HG03159 (cell line): ENCODE data around the gene ANKRD44.
"Not testable (repeated sequence)": the region's sequence is repeated elsewhere in the genome, so short reads cannot be mapped to it uniquely, and the experiment has no call there.

Experiments
- ATAC-seq: cut with Tn5 transposase; IDR thresholded peaks from one replicate; pipeline ENCODE4 v1.9.1; 2021; ENCODE audit warnings: mild to moderate bottlenecking, moderate library complexity; ENCODE audit not compliant: unreplicated experiment

ANKRD44 gene

GRCh38 chr2:197054437-197054836 is 256.1 kb downstream of the ANKRD44 start:
- ATAC-seq, result no peak

- ATAC-seq, result no peak
These were observed 258.2 kb downstream of the ANKRD44 start for GRCh38 chr2:197052356-197052755.

GRCh38 chr2:197045115-197045514 is 265.5 kb downstream of the ANKRD44 start:
- ATAC-seq, result no peak

GRCh38 chr2:197042739-197043196 is 267.8 kb downstream of the ANKRD44 start:
- no peak for ATAC-seq

- no peak for ATAC-seq
These were observed 272.6 kb downstream of the ANKRD44 start for GRCh38 chr2:197037863-197038398.

GRCh38 chr2:197035002-197035401 is 275.6 kb downstream of the ANKRD44 start:
- ATAC-seq, result no peak

GRCh38 chr2:197034292-197034691 is 276.3 kb downstream of the ANKRD44 start:
- no peak for ATAC-seq

GRCh38 chr2:197033222-197033621 is 277.4 kb downstream of the ANKRD44 start:
- ATAC-seq, result no peak

- no peak for ATAC-seq
These were observed 278.8 kb downstream of the ANKRD44 start for GRCh38 chr2:197031803-197032202.

GRCh38 chr2:197030090-197030489 is 280.5 kb downstream of the ANKRD44 start:
- ATAC-seq, result no peak

GRCh38 chr2:197028633-197029032 is 281.9 kb downstream of the ANKRD44 start:
- ATAC-seq, result no peak

GRCh38 chr2:197028230-197028629 is 282.4 kb downstream of the ANKRD44 start:
- no peak for ATAC-seq

GRCh38 chr2:197024206-197024605 is 286.4 kb downstream of the ANKRD44 start:
- ATAC-seq, result no peak

- ATAC-seq, result not testable (repeated sequence)
These were observed 289.7 kb downstream of the ANKRD44 start for GRCh38 chr2:197020921-197021320.

- ATAC-seq, result no peak
These were observed 297.5 kb downstream of the ANKRD44 start for GRCh38 chr2:197013098-197013497.

GRCh38 chr2:197011801-197012641 is 298.6 kb downstream of the ANKRD44 start:
- no peak for ATAC-seq

- ATAC-seq, result no peak
These were observed 299.6 kb downstream of the ANKRD44 start for GRCh38 chr2:197011021-197011417.

- ATAC-seq, result no peak
These were observed 300.2 kb downstream of the ANKRD44 start for GRCh38 chr2:197010200-197011020.

GRCh38 chr2:197008741-197009341 is 301.7 kb downstream of the ANKRD44 start:
- not testable (repeated sequence) for ATAC-seq

- ATAC-seq, result no peak
These were observed 302.6 kb downstream of the ANKRD44 start for GRCh38 chr2:197007716-197008628.
